ENCODE data around the gene EFCAB6.

GRCh38 chr22:43508489-43508888 is 303.6 kb downstream of the EFCAB6 start:
- TF ChIP-seq, protein P1, sequence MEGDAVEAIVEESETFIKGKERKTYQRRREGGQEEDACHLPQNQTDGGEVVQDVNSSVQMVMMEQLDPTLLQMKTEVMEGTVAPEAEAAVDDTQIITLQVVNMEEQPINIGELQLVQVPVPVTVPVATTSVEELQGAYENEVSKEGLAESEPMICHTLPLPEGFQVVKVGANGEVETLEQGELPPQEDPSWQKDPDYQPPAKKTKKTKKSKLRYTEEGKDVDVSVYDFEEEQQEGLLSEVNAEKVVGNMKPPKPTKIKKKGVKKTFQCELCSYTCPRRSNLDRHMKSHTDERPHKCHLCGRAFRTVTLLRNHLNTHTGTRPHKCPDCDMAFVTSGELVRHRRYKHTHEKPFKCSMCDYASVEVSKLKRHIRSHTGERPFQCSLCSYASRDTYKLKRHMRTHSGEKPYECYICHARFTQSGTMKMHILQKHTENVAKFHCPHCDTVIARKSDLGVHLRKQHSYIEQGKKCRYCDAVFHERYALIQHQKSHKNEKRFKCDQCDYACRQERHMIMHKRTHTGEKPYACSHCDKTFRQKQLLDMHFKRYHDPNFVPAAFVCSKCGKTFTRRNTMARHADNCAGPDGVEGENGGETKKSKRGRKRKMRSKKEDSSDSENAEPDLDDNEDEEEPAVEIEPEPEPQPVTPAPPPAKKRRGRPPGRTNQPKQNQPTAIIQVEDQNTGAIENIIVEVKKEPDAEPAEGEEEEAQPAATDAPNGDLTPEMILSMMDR (IDR thresholded peaks at IDR 0.05): no peak
- TF ChIP-seq, protein P2, sequence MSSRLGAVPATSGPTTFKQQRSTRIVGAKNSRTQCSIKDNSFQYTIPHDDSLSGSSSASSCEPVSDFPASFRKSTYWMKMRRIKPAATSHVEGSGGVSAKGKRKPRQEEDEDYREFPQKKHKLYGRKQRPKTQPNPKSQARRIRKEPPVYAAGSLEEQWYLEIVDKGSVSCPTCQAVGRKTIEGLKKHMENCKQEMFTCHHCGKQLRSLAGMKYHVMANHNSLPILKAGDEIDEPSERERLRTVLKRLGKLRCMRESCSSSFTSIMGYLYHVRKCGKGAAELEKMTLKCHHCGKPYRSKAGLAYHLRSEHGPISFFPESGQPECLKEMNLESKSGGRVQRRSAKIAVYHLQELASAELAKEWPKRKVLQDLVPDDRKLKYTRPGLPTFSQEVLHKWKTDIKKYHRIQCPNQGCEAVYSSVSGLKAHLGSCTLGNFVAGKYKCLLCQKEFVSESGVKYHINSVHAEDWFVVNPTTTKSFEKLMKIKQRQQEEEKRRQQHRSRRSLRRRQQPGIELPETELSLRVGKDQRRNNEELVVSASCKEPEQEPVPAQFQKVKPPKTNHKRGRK (CRISPR knock-in tag; IDR thresholded peaks at IDR 0.05; ENCODE audit: borderline replicate concordance): no peak
- no peak for TF ChIP-seq CREM (CRISPR knock-in tag; IDR thresholded peaks at IDR 0.05)
